Activated T-cell treated with anti-CD3 and anti-CD28 coated beads, Interleukin-2, amount 50 U/mL, for 1 hour (primary cell): ENCODE measurements around the gene SFTPA1.
"Not testable (repeated sequence)": the region's sequence is repeated elsewhere in the genome, so short reads cannot be mapped to it uniquely, and the experiment has no call there.

Experiments used
- DNase-seq: peaks from one replicate; pipeline ENCODE4 v3.0.0-alpha.2; 2020

Gene SFTPA1

GRCh38 chr10:79610601-79611191 is at the start of gene SFTPA1:
SFTPA1 (plus strand) TSS chr10:79610939; CDS start chr10:79611826, 887 bp downstream.
- DNase-seq = no peak

- DNase-seq = no peak
Observed at GRCh38 chr10:79561257-79561656, 49.5 kb upstream of the SFTPA1 start.

GRCh38 chr10:79562135-79562756 is 48.5 kb upstream of the SFTPA1 start:
- peak; percentile 55 for DNase-seq

- no peak for DNase-seq
Observed at GRCh38 chr10:79563426-79563825, 47.3 kb upstream of the SFTPA1 start.

GRCh38 chr10:79570624-79571023 is 40.1 kb upstream of the SFTPA1 start:
- DNase-seq = not testable (repeated sequence)

- DNase-seq = no peak
Observed at GRCh38 chr10:79579361-79579760, 31.4 kb upstream of the SFTPA1 start.

GRCh38 chr10:79581044-79581443 is 29.7 kb upstream of the SFTPA1 start:
- no peak for DNase-seq

- no peak for DNase-seq
Observed at GRCh38 chr10:79582096-79582495, 28.6 kb upstream of the SFTPA1 start.

- not testable (repeated sequence) for DNase-seq
Observed at GRCh38 chr10:79582954-79583353, 27.8 kb upstream of the SFTPA1 start.

- no peak for DNase-seq
Observed at GRCh38 chr10:79583488-79584024, 27.2 kb upstream of the SFTPA1 start.

- no peak for DNase-seq
Observed at GRCh38 chr10:79585870-79586527, 24.7 kb upstream of the SFTPA1 start.

- DNase-seq = no peak
Observed at GRCh38 chr10:79586933-79587332, 23.8 kb upstream of the SFTPA1 start.

GRCh38 chr10:79588800-79589199 is 21.9 kb upstream of the SFTPA1 start:
- DNase-seq = no peak

GRCh38 chr10:79593377-79593776 is 17.4 kb upstream of the SFTPA1 start:
- no peak for DNase-seq

- not testable (repeated sequence) for DNase-seq
Observed at GRCh38 chr10:79594565-79594964, 16.2 kb upstream of the SFTPA1 start.

- DNase-seq = no peak
Observed at GRCh38 chr10:79595510-79595909, 15.2 kb upstream of the SFTPA1 start.

- DNase-seq = not testable (repeated sequence)
Observed at GRCh38 chr10:79599644-79600043, 11.1 kb upstream of the SFTPA1 start.

- DNase-seq = no peak
Observed at GRCh38 chr10:79601939-79602338, 8.8 kb upstream of the SFTPA1 start.

GRCh38 chr10:79602953-79603352 is 7.8 kb upstream of the SFTPA1 start:
- no peak for DNase-seq

GRCh38 chr10:79604294-79604693 is 6.4 kb upstream of the SFTPA1 start:
- no peak for DNase-seq

GRCh38 chr10:79605308-79605707 is 5.4 kb upstream of the SFTPA1 start:
- no peak for DNase-seq

GRCh38 chr10:79608505-79609375 is 2.0 kb upstream of the SFTPA1 start:
- peak; percentile 33 for DNase-seq
